Upper lobe of left lung (tissue), 4 donors: ENCODE results near the gene CCDC12.

ENCODE experiments used
- EP300 ChIP-seq, 4 donors: sonication (generic); formaldehyde crosslinking; IDR thresholded peaks; one replicate each; pipeline ENCODE4 v1.5.1; 2017; ENCODE audit warnings: antibody characterized with exemption in 4 of 4, control low read depth in 2 of 4
- POLR2A ChIP-seq, 4 donors: fragments of 450-650 bp; IDR thresholded peaks; one replicate each; pipeline ENCODE4 v1.5.1; 2016 to 2017; ENCODE audit warnings: antibody characterized with exemption in 4 of 4, mild to moderate bottlenecking in 2 of 4
- POLR2AphosphoS5 ChIP-seq, 2 donors: sonication (generic); formaldehyde crosslinking; IDR thresholded peaks; one replicate each; pipeline ENCODE4 v1.5.1; 2017; ENCODE audit warnings: antibody characterized with exemption in 2 of 2
- TF ChIP-seq, protein P1 (sequence below), 6 experiments: fragments of 450-650 bp in 4 of 6; fragments of 200-600 bp in 2 of 6; sonication (generic) in 2 of 6; IDR thresholded peaks; one replicate each; pipeline ENCODE4 v1.5.1; 2016 to 2019; ENCODE audit warnings: antibody characterized with exemption in 6 of 6

DNA sequence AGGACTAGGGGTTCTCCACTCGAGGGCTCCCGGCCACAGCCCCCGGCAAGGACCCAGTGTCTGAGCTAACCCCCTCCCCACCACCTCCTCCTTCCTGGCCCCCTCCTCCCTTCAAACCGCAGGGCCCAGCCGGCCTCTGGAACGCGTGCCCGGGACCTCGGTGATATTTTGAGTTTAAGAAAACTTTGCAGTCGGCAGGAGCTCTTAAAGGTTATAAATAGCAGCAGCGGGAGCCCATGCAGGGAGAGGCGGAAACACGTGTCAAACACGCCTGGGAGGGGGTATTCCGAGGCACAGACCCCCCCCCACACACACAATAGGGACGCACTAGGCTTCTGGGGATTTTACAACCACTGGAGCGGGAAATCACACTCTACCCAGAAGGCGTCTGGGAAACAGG, 102.1 kb downstream of the CCDC12 start:
- TF ChIP-seq, protein P1, sequence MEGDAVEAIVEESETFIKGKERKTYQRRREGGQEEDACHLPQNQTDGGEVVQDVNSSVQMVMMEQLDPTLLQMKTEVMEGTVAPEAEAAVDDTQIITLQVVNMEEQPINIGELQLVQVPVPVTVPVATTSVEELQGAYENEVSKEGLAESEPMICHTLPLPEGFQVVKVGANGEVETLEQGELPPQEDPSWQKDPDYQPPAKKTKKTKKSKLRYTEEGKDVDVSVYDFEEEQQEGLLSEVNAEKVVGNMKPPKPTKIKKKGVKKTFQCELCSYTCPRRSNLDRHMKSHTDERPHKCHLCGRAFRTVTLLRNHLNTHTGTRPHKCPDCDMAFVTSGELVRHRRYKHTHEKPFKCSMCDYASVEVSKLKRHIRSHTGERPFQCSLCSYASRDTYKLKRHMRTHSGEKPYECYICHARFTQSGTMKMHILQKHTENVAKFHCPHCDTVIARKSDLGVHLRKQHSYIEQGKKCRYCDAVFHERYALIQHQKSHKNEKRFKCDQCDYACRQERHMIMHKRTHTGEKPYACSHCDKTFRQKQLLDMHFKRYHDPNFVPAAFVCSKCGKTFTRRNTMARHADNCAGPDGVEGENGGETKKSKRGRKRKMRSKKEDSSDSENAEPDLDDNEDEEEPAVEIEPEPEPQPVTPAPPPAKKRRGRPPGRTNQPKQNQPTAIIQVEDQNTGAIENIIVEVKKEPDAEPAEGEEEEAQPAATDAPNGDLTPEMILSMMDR (IDR thresholded peaks at IDR 0.05): no peak
- no peak for TF ChIP-seq POLR2A (IDR thresholded peaks at IDR 0.05)
- TF ChIP-seq POLR2AphosphoS5 (IDR thresholded peaks at IDR 0.05): no peak
- TF ChIP-seq EP300 (IDR thresholded peaks at IDR 0.05): no peak
